Measurements from ENCODE around the gene ARHGEF10L. TPM values are rescaled to one million over a fixed set of nuclear protein-coding genes. Genes with fewer than 3 reads are reported as not detected.
A peak's percentile ranks its signal among the peaks of the same experiment; 100 is the strongest.

The ARHGEF10L gene
- total and polyA plus RNA-seq, 8 donors, result 36.2 to 104 (median 52.8) TPM

GRCh38 chr1:17668624-17669175, 129.2 kb downstream of the ARHGEF10L start:
- ATAC-seq (no peak), FAIRE-seq (no peak), DNase-seq (no peak)
- Histone ChIP-seq H3K36me3 (peaks cover 0 to 56% (median 5%) of the 10 kb centered on the region in 3 donors), H3K27ac (no peak overlapping the region), H3K9me3 (no peaks in the 10 kb centered on the region), H3K4me1 (no peaks in the 10 kb centered on the region), H3K4me3 (no peak overlapping the region), H3K27me3 (no peaks in the 10 kb centered on the region)
- TF ChIP-seq, protein P1, sequence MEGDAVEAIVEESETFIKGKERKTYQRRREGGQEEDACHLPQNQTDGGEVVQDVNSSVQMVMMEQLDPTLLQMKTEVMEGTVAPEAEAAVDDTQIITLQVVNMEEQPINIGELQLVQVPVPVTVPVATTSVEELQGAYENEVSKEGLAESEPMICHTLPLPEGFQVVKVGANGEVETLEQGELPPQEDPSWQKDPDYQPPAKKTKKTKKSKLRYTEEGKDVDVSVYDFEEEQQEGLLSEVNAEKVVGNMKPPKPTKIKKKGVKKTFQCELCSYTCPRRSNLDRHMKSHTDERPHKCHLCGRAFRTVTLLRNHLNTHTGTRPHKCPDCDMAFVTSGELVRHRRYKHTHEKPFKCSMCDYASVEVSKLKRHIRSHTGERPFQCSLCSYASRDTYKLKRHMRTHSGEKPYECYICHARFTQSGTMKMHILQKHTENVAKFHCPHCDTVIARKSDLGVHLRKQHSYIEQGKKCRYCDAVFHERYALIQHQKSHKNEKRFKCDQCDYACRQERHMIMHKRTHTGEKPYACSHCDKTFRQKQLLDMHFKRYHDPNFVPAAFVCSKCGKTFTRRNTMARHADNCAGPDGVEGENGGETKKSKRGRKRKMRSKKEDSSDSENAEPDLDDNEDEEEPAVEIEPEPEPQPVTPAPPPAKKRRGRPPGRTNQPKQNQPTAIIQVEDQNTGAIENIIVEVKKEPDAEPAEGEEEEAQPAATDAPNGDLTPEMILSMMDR (IDR thresholded peaks at IDR 0.05), result no peak
- WGBS, 2 donors, result 88 to 92% methylated on average over 20 of the region's 20 CpGs
- intact Hi-C loops (cut with DNase I), result no loop called here

- Histone ChIP-seq H3K9me3 (no peaks in the 10 kb centered on the region), H3K27ac (no peak overlapping the region), H3K36me3 (peaks cover 0 to 51% (median 5%) of the 10 kb centered on the region in 3 donors), H3K4me3 (no peak overlapping the region), H3K27me3 (no peaks in the 10 kb centered on the region), H3K4me1 (no peaks in the 10 kb centered on the region)
- DNase-seq (no peak), ATAC-seq (no peak), FAIRE-seq (no peak)
- TF ChIP-seq, protein P1 (IDR thresholded peaks at IDR 0.05), result no peak
- WGBS, 2 donors, result 87 to 91% methylated on average over 9 of the region's 9 CpGs
- intact Hi-C loops (cut with DNase I), result no loop called here
Observed at GRCh38 chr1:17669305-17669704, 129.8 kb downstream of the ARHGEF10L start.

GRCh38 chr1:17669866-17670451, 130.5 kb downstream of the ARHGEF10L start:
- H3K27me3 ChIP-seq, result no peaks in the 10 kb centered on the region
- FAIRE-seq (no peak), ATAC-seq (peak in 1 of 4 donors; percentile 10), DNase-seq (no peak)
- H3K4me1 ChIP-seq, result no peaks in the 10 kb centered on the region
- no peak overlapping the region for H3K27ac ChIP-seq
- no peaks in the 10 kb centered on the region for H3K9me3 ChIP-seq
- intact Hi-C loops (cut with DNase I), result no loop called here
- TF ChIP-seq, protein P1 (IDR thresholded peaks at IDR 0.05), result no peak
- 91 to 95% methylated on average over 26 of the region's 26 CpGs for WGBS, 2 donors
- H3K4me3 ChIP-seq, result no peak overlapping the region
- peaks cover 0 to 44% (median 5%) of the 10 kb centered on the region in 3 donors for H3K36me3 ChIP-seq

DNA sequence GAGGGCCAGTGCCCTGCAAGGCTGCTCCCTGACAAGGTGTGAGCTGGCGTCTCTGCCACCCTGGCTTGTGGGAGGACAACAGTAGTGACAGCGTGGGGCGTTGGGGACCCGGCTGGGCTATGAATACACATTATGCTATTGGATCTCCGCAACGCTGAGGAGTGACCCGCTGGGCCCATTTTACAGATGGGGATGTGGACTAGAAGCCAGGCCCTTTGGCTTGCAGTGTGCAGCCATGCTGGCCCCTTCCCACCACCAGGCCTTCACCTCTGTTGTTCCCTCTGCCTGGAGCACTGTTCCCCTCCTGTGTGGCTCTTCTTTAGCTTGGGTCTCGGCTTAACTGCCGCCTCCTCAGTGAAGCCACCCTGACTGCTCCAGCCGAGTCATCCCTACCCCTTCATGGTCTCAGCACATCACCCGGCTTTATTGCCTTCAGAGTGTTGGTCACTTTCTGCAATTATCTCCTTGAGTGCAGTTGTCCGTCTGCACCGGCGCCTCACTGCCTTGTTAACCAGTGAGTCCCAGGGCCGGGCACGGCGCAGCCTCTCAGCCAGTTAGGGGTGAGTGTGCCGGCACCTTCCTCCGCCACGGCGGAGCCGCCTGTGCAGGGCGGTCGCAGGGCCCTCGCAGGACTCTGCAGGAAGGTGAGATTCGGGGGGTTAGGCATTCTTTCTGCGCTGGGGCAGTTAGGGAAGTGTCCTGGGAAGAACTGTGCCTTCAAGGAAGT, 131.3 kb downstream of the ARHGEF10L start:
- TF ChIP-seq, protein P1 (IDR thresholded peaks at IDR 0.05), result no peak
- H3K36me3 ChIP-seq, result peaks cover 0 to 36% (median 5%) of the 10 kb centered on the region in 3 donors
- H3K27me3 ChIP-seq, result no peaks in the 10 kb centered on the region
- H3K4me3 ChIP-seq, result no peak overlapping the region
- FAIRE-seq, result no peak
- H3K9me3 ChIP-seq, result no peaks in the 10 kb centered on the region
- H3K4me1 ChIP-seq, result no peaks in the 10 kb centered on the region
- DNase-seq, result no peak
- H3K27ac ChIP-seq, result no peak overlapping the region
- no peak for ATAC-seq
- intact Hi-C loops (cut with DNase I), result no loop called here
- 88 to 91% methylated on average over 27 of the region's 27 CpGs for WGBS, 2 donors

- Histone ChIP-seq H3K27ac (no peak overlapping the region), H3K9me3 (no peaks in the 10 kb centered on the region), H3K27me3 (no peaks in the 10 kb centered on the region), H3K4me1 (no peaks in the 10 kb centered on the region), H3K4me3 (no peak overlapping the region), H3K36me3 (peaks cover 0 to 31% (median 5%) of the 10 kb centered on the region in 3 donors)
- no peak for ATAC-seq
- WGBS, 2 donors, result 66 to 75% methylated on average over 5 of the region's 5 CpGs
- intact Hi-C loops (cut with DNase I), result no loop called here
- TF ChIP-seq, protein P1 (IDR thresholded peaks at IDR 0.05), result no peak
- no peak for FAIRE-seq
- DNase-seq, result no peak
Observed at GRCh38 chr1:17671314-17671705, 131.8 kb downstream of the ARHGEF10L start.
